ENCODE results near the gene TAAR6. TPM values are rescaled to one million over a fixed set of nuclear protein-coding genes. Genes with fewer than 3 reads are reported as not detected.

The TAAR6 gene
- total RNA-seq, 1 experiment from 2014 or later, result not detected

DNA sequence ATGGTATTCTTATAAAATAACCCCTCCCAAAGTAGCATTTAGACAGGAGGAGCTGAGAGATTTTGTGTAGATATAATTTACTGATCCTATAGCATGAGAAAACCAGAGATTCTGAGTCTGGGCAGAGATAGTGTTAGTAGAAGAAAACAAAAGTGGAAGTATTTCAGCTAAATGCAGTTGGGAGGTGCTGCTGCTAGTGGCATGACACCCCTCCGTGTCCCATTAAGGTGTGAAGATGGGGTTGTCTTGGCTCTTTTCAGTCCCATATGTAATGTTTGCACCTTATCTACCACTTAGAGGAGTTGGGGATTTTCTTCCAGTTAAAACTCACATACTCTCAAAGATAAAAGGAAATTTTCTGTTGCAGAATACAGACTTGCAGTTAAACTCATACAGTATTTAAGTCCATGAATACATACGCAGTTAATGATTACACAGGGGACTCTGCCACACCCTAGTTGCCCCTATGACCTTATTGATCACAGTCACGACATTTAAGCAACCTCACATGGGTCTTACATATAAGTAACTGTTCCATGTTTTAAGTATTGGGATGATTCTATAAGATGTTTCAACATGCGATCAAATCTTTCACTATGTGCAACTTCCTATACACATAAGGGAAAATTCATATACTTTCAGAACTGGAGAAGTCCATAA lies 42.5 kb downstream of the TAAR6 start:
- H3K4me1 Mint-ChIP-seq (ENCODE audit: low read depth, unreplicated experiment), result peaks cover 67% of the 10 kb centered on the region
- intact Hi-C loops (cut with micrococcal nuclease; ENCODE audit: unreplicated experiment), result loop anchor here (5.0 to 10.0 kb wide), 6 partner anchors 35 to 155 kb away; partner anchors contain the start of gene VNN1
- H3K4me3 Mint-ChIP-seq (ENCODE audit: low read depth, unreplicated experiment), result peak overlapping the region; percentile 77
- H3K27ac Mint-ChIP-seq (ENCODE audit: unreplicated experiment), result peak overlapping the region; percentile 98
- H3K36me3 Mint-ChIP-seq (ENCODE audit: insufficient read depth, unreplicated experiment), result peaks cover 40% of the 10 kb centered on the region
- BruUV-seq (replicated peaks), result no TSS peak
- H3K9me3 Mint-ChIP-seq (ENCODE audit: low read depth, unreplicated experiment), result peaks cover 4% of the 10 kb centered on the region
- peak; percentile 52 for DNase-seq
- TF ChIP-seq, protein P1, sequence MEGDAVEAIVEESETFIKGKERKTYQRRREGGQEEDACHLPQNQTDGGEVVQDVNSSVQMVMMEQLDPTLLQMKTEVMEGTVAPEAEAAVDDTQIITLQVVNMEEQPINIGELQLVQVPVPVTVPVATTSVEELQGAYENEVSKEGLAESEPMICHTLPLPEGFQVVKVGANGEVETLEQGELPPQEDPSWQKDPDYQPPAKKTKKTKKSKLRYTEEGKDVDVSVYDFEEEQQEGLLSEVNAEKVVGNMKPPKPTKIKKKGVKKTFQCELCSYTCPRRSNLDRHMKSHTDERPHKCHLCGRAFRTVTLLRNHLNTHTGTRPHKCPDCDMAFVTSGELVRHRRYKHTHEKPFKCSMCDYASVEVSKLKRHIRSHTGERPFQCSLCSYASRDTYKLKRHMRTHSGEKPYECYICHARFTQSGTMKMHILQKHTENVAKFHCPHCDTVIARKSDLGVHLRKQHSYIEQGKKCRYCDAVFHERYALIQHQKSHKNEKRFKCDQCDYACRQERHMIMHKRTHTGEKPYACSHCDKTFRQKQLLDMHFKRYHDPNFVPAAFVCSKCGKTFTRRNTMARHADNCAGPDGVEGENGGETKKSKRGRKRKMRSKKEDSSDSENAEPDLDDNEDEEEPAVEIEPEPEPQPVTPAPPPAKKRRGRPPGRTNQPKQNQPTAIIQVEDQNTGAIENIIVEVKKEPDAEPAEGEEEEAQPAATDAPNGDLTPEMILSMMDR (IDR thresholded peaks at IDR 0.05; ENCODE audit: unreplicated experiment), result no peak
- no peaks in the 10 kb centered on the region for H3K27me3 Mint-ChIP-seq (ENCODE audit: unreplicated experiment)
- CTCF ChIA-PET, result no interaction called here

DNA sequence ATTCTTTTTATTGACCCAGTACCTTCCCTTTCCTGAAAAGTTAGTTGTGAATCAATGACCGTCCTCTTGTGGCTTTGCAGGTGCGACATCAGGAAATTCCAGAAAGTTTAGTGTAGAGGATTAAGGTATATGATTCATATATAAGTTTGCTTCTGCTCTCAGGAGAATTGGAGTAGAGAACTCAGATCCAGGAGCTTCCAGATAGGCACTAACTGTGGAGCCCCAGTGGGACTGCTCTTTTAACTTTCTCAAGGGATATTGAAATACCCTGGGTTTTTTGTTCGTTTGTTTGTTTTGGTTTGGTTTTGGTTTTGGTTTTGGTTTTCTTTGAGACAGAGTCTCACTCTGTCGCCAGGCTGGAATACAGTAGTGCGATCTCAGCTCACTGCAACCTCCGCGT lies 44.4 kb downstream of the TAAR6 start:
- intact Hi-C loops (cut with micrococcal nuclease; ENCODE audit: unreplicated experiment), result loop anchor here (5.0 to 10.0 kb wide), 6 partner anchors 33 to 153 kb away; partner anchors contain the start of gene VNN1
- Mint-ChIP-seq H3K36me3 (ENCODE audit: insufficient read depth, unreplicated experiment) (peaks cover 33% of the 10 kb centered on the region), H3K4me3 (ENCODE audit: low read depth, unreplicated experiment) (peak overlapping the region; percentile 77), H3K27me3 (ENCODE audit: unreplicated experiment) (no peaks in the 10 kb centered on the region), H3K27ac (ENCODE audit: unreplicated experiment) (peak overlapping the region; percentile 98), H3K9me3 (ENCODE audit: low read depth, unreplicated experiment) (peaks cover 4% of the 10 kb centered on the region), H3K4me1 (ENCODE audit: low read depth, unreplicated experiment) (peaks cover 54% of the 10 kb centered on the region)
- TF ChIP-seq, protein P1 (IDR thresholded peaks at IDR 0.05; ENCODE audit: unreplicated experiment), result no peak
- CTCF ChIA-PET, result no interaction called here
- DNase-seq, result peak; percentile 57
- BruUV-seq (replicated peaks), result no TSS peak

DNA sequence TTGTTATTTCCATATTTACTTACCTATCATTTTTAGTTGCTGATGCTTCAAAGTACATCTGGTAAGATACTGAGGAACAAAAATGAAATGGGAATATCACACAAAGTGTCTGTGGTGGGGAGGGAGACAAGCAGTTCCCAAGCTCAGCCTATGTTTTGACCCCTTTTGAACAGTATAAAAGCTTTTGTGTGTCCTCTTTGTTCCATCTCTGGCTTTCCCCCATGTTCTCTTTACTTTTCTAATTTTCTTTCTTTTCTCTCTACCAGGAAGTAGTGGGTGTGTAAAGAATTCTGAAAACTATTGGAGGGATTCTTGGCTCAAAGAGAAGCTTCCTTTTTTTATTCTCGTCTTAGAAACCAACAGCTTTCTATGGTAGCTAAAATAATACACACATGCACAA lies 46.6 kb downstream of the TAAR6 start:
- H3K9me3 Mint-ChIP-seq (ENCODE audit: low read depth, unreplicated experiment), result no peaks in the 10 kb centered on the region
- H3K27me3 Mint-ChIP-seq (ENCODE audit: unreplicated experiment), result no peaks in the 10 kb centered on the region
- TF ChIP-seq, protein P1 (IDR thresholded peaks at IDR 0.05; ENCODE audit: unreplicated experiment), result no peak
- peaks cover 17% of the 10 kb centered on the region for H3K36me3 Mint-ChIP-seq (ENCODE audit: insufficient read depth, unreplicated experiment)
- DNase-seq, result no peak
- no TSS peak for BruUV-seq (replicated peaks)
- H3K27ac Mint-ChIP-seq (ENCODE audit: unreplicated experiment), result peak overlapping the region; percentile 98
- H3K4me1 Mint-ChIP-seq (ENCODE audit: low read depth, unreplicated experiment), result peaks cover 44% of the 10 kb centered on the region
- CTCF ChIA-PET, result interaction anchor here (0.5 to 1.3 kb wide), 3 partner anchors 9 to 96 kb away, joined by 3 to 7 read pairs (median 6); no protein-coding TSS in a partner anchor
- intact Hi-C loops (cut with micrococcal nuclease; ENCODE audit: unreplicated experiment), result loop anchor here (10.0 kb wide), 1 partner anchor 98 kb away; the partner anchor contains the start of gene VNN1
- no peak overlapping the region for H3K4me3 Mint-ChIP-seq (ENCODE audit: low read depth, unreplicated experiment)

Other genes with a start within 250 kb of the TAAR6 start
- gene MOXD1, start 168.8 kb upstream of the TAAR6 start, total RNA-seq (2022), result 13.2 and 13.6 TPM in 2 replicates
- gene STX7, start 57.2 kb upstream of the TAAR6 start, total RNA-seq (2022), result 66.8 and 73.2 TPM in 2 replicates
- not detected in 2 replicates for gene TAAR9, start 32.0 kb upstream of the TAAR6 start, total RNA-seq (2022)
- not detected in 2 replicates for gene TAAR8, start 17.6 kb upstream of the TAAR6 start, total RNA-seq (2022)
- not detected in 2 replicates for gene TAAR5, start 19.4 kb downstream of the TAAR6 start, total RNA-seq (2022)
- gene TAAR2, start 54.0 kb downstream of the TAAR6 start, total RNA-seq (2022), result not detected in 2 replicates
- gene TAAR1, start 88.9 kb downstream of the TAAR6 start, total RNA-seq (2022), result not detected in 2 replicates
- gene VNN1, start 143.7 kb downstream of the TAAR6 start, total RNA-seq (2022), result 12.4 and 13.3 TPM in 2 replicates
- gene VNN2, start 187.6 kb downstream of the TAAR6 start, total RNA-seq (2022), result 18.1 and 21.5 TPM in 2 replicates
- gene SLC18B1, start 228.3 kb downstream of the TAAR6 start, total RNA-seq (2022), result 23.9 and 25.9 TPM in 2 replicates
- 1,002 and 1,082 TPM in 2 replicates for gene RPS12, start 244.2 kb downstream of the TAAR6 start, total RNA-seq (2022)

Data from Calu3 (cell line).